ENCODE measurements around the gene C1R.

The C1R gene

DNA sequence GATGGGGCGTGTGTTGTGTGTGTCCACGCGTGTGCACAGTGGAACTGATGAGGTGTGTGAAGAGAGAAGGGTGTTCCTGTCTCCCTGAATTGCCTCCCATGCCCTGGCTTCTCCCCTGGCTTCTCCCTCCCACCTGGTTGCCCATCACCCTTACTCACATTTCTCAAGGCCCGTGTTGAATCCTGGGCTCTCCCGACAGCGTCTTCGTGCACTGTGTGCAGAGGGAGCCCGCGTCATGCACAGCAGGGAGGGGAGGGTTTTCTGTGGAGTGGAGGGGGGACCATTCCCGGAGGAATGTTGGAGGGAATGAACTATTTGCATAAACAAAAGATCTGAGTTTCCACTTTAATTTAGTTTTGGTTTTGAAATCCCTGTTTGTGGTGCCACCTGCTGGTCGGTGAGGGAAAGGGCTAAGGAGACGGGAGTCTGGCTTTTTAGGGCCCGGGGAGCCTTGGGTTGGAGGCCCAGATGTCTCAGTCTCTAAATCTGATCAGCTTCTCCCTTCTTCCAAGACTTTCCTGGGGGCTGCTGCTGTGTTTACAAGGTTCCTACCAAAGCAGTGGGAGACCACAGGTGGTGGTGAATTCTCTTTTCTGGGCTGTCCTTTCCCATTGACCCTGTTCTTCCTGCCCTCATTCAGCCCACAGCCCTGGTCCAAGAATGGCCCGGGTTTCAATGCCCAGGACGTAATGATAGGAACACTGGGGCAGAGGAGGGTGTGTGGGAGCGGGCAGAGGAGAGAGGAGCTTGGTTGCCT is at the start of gene C1R:
Gene C1R (minus strand): TSS at position 217 of the 757 bp plus-strand sequence. CDS start 57 bp downstream, at position 160.
- peak; percentile 21 for DNase-seq

DNA sequence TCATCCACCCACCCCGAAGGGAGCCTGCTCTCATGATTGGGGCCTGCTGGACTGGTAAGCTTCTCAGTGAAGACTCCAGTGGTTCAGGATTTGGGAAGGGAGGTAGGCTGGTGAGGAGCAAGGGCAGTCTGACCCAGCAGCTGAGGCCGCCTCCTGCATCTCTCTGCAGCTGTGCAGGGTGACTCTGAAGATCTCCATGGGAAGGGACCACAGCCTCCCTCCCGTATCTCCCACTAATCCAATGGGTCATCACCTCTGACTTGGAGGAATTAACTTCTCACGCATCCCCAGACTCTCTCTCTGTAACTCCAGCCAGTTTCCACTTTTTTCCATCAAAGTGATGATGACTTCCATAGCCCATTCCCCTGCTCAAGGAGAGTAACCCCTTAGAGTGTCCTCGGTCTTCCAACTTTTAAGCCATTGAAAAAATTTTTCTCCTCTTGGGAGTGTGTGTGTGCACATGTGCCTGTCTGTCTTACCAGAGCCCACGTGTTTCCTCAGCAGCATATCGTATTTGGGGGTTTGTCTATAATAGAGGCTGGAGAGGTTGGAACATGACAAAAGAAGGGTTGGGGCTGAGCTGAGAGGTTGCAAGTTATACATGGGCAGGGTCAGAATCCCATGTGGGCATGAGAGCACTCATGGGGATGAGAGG is 49.2 kb upstream of the C1R start:
- DNase-seq, result no peak

DNA sequence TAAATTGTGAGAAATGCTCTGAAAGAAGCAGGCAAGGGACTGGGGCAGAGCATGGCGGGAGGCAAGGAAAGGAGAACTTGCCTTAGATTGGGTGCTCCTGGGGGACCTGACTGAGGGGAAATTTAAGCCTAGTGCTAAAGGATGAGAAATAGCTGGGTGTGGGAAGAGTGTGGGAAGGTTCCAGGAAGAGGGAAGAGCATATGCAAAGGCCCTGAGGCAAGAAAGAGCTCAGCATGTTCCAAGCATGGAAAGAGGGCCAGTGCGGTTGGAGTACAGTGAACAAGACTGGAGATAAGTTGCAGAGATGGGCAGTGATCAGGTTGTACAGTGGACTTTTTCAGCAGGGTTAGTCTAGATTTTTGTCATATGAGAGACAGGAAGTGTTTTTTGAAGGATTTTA is 47.0 kb upstream of the C1R start:
- DNase-seq, result no peak

DNA sequence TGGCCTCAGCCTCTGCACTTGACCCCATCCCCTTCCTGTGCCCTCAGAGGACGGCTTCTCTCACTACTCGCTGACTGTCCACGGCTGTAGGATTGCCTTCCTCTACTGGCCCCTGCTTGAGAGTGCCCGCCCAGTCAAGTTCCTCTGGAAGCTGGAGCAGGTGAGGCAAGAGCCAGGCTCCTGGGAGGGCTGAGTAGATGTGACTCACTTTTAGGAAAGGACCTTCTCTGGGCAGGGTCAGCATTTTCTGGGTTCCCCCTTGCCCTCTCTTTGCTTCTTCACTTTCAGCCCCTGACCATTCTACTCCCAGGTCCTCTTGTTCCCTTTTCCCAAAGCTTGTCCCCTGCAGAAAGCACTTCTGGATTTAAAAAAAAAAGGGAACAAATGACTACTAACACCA is 45.7 kb upstream of the C1R start:
- no peak for DNase-seq

DNA sequence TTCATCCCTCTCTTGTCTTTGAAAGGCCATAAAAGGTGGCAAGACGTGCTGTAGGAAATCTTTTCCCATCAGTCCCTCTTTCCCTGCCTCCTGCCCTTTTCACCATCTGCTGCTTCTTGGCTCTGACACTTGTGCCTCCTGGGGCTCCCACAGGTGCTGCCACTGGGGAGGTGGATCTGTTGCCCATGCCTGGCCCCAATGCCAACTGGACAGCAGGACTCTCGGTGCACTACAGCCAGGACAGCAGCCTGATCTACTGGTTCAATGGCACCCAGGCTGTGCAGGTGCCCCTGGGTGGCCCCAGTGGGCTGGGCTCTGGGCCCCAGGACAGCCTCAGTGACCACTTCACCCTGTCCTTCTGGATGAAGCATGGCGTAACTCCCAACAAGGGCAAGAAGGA is 44.4 kb upstream of the C1R start:
- no peak for DNase-seq

DNA sequence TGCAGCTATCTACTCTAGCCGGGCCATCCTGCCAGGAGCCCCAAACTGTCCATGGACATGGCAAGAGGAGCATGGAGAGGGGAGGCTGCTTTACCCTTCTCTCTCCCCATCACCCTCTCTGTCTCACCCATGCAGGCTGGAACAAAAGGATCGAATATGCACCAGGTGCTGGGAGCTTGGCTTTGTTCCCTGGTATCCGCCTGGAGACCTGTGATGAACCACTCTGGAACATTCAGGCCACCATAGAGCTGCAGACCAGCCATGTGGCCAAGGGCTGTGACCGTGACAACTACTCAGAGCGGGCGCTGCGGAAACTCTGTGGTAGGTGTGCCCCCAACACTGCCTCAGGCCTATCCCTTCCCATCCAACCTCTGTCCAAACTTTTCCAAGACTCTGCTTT is 43.8 kb upstream of the C1R start:
- no peak for DNase-seq

DNA sequence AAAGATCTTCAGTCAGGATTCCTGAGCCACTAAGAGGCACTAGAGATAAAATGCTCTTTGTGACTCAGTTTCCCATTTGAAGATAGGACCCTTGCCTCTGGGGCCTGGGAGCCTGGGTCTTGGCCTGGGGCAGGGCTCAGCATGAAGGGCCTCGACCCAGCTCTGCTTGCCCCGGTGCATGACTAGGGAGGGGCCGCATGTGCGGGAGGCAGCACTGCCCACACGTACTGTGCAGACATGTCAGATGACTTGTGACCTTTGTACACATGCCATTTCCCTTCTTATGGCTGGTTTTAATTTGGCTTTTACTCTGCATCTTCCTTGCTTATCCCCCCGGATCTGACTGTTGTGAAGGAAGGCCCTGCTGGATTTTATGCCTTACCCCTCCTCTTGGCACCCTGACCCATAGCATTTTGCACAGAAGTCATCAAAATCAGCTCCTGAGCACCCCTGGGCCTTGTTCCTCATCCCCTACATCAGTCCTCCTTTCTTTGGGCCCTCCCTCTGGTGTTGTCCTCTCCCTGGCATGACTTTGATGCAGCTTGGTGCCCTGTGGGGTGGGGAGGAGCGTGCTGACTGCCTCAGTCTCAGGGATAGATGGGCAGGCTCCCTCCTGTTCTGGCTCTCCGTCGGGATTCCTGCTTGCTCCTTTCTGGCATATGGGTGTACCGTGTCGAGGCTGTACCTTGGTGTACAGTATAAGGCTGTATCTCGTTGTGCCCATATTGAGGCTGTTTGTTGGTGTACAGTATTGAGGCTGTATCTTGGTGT is 42.3 kb upstream of the C1R start:
- DNase-seq, result no peak

DNA sequence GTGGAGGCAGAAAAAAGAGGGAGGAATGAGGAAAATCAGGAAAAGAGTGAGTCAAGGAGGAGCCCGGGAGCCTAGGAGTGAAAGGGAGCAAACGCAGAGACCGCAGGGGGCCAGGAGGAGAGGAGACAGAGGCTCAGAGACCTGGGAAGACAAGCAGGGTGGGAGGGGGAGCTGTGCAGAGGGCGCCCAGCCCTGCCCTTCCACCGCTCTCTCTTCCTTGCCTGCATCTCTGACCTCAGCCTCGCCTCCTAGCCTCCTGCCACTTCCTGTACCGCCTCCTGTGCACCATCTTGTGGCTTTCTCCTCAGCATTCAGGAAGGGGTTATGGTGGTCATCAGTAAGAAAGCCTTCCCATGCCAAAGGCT is 39.2 kb upstream of the C1R start:
- DNase-seq, result no peak

DNA sequence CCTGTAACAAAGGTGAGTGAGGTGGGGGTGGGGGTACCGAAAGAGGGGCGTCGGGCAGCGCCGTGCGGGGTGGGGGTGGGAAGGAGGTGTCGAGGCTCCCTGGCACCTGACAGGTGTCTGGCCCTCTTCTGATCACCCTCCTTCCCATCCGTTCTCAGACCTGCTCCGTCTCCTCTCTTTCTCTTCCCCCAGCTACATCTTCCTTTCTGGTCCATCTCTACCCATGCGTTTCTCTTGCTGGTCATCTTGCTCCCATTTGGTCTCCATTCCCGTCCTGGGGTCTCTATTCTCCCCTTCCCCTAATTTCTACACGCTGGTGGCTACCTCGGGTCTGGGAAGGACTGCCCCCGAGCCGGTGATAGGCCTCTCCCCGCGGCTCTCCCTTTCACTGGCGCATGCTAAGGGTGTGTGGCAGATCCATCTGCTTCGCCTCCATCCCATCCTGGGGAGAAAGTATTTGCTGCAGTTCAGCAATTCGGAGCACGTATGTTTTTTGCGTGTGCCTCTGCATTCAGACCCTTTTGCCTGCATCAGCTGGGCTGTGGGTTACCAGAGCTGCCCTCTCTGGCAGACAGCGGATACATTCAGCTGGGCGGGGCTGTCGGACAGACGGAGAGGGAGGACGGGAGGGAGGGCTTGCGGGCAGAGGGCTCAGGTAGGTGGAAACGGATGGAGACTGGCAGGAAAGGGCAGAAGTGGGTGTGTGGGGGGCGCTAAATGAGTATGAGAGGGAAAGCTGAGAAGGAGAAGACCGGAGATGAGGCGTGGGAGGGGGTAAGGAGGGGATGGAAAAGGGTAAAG is 38.7 kb upstream of the C1R start:
- DNase-seq, result no peak

DNA sequence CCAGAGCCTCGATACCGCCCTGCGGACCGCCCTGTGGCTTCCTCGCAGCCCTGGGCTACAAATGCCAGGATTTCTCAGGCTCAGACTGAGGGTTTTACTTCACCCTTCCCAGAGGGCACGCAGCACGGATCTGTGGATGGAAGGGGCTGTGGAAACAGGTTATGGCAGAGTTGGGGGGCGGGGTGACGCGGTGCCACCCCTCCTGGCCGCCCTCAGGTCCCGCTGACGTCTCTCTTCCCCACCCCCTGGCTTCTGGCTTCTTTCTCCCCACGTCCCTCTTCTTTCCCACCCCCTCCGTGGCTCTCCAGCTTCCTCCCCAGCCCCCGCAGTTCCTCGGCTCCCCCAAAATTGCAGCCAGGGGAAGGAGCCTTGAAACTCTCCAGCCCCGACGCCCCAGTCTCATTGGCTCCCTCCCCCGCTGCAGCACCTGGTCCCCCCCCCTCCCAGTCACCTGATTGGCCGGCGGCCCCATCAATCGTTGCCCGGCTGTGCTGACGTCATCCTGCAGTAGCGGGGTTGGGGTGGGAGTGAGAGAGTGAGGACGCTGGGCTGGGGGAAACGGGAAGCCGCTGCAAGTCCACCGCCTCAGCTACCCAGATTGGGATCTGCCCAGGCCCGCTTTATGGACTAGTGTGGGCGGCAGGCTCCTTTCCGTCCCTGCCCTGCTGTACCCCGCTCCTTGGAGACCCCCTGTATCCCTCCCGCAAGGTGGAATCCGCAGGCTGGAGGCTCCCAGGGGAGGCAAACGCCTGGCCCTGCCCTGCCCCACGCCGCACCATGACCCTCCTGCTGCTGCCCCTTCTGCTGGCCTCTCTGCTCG is 37.8 kb upstream of the C1R start, which contains the start of gene CLSTN3:
Gene CLSTN3 (plus strand): TSS at position 500 of the 820 bp plus-strand sequence. CDS start 278 bp downstream, at position 778.
- DNase-seq, result peak; percentile 32

DNA sequence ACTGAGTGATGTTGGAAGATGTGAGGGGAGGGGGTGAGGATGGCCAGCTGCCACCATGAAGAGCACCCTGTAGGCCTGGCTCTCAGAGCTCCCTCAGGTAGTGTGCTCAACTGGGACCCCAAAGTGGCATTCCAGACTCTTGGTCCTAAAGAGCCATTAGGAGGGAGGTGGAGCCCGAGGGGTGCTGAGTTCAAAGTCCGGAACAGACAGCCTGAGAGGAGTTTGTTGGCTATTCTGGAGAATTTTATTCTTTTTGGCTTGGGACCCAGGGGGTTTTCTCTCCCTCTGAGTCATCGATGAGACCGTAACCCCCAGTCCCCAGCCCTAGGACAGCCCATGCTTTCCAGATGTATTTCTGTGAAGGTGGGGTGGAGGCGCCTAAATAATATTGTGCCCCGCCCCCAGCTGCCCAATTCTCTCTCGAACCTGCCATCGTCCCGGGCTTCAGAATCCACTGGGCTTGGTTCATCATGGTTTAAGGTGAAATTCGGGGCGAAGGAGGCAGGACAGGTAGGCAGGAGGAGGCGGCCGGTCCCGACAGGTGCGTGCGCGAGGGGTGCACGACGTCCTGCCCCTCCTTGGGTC is 37.1 kb upstream of the C1R start:
- no peak for DNase-seq

DNA sequence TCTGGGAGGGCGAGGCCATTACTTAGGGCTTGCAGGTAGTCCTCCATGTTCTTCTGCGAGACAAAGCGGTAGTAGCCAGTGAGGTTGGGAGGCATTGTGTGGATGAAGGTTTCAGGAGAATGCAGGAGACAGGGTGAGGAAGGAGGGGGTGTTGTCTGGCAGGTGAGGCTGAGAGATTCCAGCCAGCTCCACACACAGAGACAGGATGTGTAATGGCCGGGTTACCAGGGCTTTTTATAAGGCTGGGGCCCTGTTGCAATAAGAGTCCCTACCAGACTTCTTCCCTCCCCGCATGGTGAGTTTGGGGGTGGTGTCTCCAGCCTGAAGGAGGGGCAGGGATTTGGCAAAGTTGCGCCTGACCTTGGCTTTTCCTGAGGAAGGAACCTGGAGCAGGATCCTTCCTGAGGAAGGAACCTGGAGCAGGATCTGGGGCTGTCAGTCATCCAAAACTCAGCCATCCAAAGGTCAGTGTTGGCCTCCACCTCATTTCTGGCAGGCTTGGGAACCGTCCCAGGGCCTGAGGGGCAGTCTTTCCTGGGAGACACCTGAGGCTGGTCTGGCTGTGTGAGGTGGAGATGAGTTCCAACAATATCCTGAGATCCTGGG is 36.5 kb upstream of the C1R start, which contains the start of gene RBP5:
Gene RBP5 (minus strand): TSS at position 209 of the 606 bp plus-strand sequence. CDS start 114 bp downstream, at position 95.
- no peak for DNase-seq

DNA sequence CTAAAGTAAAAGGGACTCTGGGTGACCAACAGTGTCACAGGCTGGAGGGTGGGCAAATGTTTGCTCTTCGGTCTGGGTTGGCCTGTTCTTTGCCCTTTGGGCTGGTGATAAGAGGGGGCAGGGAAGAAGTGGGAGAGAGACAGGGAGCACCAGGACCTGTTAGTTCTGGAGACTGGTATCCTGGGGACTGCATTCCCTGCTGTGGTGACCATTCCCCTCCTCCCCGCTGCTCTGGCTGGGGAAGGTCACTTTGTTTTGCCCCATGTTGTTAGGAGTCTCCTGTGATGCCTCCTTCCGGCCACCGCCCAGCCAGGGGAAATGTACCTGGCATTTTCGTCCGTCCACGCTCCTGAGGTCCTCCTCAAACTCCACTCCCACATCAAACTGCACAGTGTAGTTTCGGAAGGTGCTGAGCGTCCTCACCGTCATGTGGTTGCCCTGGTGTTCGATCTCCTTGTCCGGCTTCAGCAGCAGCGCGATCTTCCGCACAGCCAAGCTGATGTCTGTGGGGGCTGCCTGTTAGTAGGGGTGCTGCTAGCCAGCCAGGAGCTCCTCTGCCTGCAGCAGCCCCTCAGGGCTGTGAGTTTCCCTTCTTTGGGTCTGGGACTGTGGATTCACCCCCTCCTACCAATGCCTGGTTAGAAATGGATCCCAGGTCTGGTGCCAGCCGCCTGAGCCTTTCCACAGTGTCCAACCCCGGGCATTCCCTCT is 35.8 kb upstream of the C1R start:
- DNase-seq, result no peak

DNA sequence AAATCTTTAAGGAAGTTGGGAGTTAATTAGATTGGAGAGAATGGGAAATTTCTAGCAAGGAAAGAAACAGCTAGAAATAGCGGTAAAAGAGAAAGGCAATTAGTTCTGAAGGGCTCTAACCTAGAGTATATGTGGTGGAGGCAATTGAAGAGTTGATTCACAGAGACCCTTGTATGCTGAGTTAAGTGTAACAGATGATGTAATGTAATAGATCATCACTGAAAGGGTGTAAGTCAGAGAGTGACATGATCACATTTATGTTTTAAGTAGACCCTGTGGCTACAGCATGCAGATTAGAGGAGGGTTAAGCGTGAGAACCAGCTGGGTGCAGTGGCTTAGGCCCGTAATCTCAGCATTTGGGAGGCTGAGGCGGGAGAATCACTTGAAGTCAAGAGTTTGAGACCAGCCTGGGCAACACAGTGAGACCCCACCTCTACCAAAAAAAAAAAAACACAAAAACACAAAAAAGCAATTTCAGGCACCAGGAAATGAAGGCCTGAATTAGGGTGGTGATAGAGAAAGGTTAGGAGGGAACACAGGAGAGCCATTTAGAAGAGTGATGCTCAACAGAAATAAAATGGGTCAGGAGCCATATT is 33.5 kb upstream of the C1R start:
- no peak for DNase-seq

DNA sequence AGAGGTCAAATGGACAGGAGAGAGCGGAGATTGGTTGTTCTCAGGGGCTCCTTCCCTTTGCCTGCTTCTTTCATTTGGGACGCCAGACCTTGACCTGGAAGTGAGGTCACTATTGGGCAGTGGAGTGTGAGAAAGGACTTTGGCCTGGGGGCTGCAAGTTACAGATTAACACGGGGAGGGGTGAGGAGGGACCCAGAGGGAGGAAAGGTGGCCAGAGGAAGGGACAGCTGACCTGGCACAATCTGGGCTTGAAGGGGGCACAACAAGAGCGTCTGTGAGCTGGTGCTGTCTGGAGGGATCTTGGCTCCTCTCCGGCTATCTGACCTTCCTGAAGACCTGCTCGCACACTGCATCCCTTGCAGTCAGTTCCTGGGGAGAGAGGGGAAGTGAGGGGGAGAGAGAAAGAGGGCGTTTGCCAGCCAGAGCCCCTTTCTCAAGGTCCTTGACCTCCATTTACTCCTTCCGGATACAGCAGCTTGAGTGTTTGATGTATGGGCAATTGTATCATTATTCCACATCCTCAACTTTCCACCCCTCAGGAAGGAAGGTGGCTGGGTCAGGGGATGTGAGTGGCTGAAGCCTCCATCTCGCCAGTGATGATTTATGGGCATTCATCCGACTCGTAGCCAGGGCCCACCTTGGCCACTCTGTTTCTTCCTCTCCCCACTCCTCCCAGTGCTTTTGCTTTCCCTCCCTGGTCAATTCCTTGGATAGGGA is 31.7 kb upstream of the C1R start:
- DNase-seq, result no peak

DNA sequence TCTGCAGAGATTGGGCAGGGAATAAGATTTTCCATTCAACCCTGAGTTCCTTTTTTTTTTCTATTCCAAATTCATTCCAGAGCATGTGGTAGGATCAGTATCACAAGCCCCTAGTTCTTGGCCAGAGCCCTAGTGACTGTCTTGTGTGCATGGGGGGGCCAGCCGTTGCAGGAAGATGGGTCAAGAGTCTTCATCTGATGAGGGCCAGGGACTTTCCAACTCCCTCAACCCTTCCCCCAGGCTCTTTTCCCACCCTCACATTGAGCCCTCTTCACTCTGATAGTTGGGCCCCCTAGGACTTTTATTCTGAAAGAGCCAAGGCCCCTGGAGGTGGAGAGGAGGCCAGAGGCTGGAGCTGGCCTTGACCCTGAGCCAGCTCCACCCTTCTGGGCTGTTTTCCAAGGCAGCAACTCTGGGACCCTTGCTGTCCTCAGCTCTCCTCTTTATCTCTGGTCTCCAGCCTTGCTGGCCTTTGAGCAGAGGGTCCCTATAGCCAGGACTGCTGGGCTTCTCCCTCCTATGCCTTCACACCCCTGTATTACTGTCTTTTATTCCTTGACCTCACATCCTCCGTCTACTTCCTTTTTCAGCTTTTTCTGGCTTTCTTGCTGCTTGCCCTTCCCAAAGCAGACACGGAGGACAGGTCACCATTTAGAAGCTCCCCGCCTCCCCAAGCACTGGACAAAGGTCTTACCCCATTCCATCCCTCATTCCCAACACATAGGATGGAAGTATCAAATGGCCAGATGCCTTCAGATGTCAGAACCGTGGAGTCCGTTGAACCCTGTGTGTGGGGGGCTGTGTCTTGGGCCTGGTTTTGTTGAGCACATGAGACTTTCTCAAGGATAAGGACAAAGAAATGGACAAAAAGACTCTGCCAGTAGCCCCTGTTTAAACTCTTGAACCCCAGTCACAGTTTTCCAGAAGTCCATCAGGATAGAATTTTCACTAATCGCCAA is 30.8 kb upstream of the C1R start:
- no peak for DNase-seq

DNA sequence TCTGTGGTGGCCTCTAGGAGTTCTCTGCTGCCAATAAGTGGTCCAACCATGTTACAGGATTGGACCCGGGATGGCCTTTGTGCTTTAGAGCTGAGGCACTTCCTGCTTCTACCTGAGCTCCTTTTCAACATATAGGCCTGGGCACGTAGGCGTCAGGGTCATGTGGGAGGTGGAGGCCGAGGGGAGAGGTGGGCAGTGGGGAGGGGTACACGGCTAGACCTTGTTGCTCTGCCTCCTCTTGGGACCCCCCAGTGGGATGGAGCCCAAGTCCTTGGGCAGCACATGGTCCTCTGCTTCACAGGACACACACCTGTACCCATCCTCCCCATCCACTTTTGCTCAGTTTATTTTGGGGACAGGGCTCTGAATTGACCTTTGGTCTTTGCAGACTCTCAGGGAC is 29.1 kb upstream of the C1R start:
- DNase-seq, result no peak

DNA sequence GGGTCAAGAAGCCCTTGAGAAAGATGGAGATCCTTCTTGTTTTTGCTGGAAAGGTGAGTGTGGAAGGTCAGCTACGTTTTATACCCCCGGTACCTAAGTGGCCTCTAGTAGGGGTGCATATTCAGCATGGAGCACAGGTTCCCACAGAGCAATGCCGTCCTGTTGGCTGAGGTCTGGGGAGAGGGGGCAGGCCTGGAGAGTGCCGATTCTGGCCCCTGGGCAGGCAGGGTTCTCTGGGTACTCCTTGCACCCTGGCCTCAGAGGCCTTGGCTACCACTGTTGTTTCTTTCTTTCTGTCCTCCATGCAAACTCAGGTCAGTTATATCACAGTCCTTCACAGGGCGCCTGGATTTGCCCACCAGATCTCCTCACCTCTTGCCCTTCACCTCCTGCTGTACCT is 27.9 kb upstream of the C1R start:
- no peak for DNase-seq

Data from NCI-H2029 treated with DMSO at 0.1 percent for 48 hours (cell line).